HG03565 (cell line): ENCODE results near the gene SLC35F3.
A peak's percentile ranks its signal among the peaks of the same experiment; 100 is the strongest.

Experiments used
- ATAC-seq: cut with Tn5 transposase; IDR thresholded peaks from one replicate; pipeline ENCODE4 v1.9.1; 2021; ENCODE audit warnings: mild to moderate bottlenecking, moderate library complexity; ENCODE audit not compliant: unreplicated experiment

Gene SLC35F3

GRCh38 chr1:234216116-234216703 is 311.7 kb downstream of the SLC35F3 start:
- ATAC-seq, result peak; percentile 39

GRCh38 chr1:234217316-234217840 is 312.9 kb downstream of the SLC35F3 start:
- ATAC-seq, result no peak

GRCh38 chr1:234218078-234218477 is 313.6 kb downstream of the SLC35F3 start:
- ATAC-seq, result no peak

- no peak for ATAC-seq
Observed at GRCh38 chr1:234219711-234220110, 315.2 kb downstream of the SLC35F3 start.

GRCh38 chr1:234221601-234222000 is 317.1 kb downstream of the SLC35F3 start:
- ATAC-seq, result no peak

GRCh38 chr1:234222561-234223280 is 318.2 kb downstream of the SLC35F3 start:
- no peak for ATAC-seq

GRCh38 chr1:234226113-234226818 is 321.8 kb downstream of the SLC35F3 start:
- no peak for ATAC-seq

- no peak for ATAC-seq
Observed at GRCh38 chr1:234226819-234227165, 322.3 kb downstream of the SLC35F3 start.

- ATAC-seq, result no peak
Observed at GRCh38 chr1:234229581-234230387, 325.3 kb downstream of the SLC35F3 start.

- ATAC-seq, result no peak
Observed at GRCh38 chr1:234230414-234230862, 326.0 kb downstream of the SLC35F3 start.

- ATAC-seq, result no peak
Observed at GRCh38 chr1:234231061-234231892, 326.8 kb downstream of the SLC35F3 start.

GRCh38 chr1:234231893-234232276 is 327.4 kb downstream of the SLC35F3 start:
- no peak for ATAC-seq

GRCh38 chr1:234234199-234234598 is 329.7 kb downstream of the SLC35F3 start:
- ATAC-seq, result no peak

GRCh38 chr1:234235434-234235881 is 331.0 kb downstream of the SLC35F3 start:
- no peak for ATAC-seq

GRCh38 chr1:234237393-234237792 is 332.9 kb downstream of the SLC35F3 start:
- ATAC-seq, result no peak

GRCh38 chr1:234238060-234238459 is 333.6 kb downstream of the SLC35F3 start:
- ATAC-seq, result no peak

- no peak for ATAC-seq
Observed at GRCh38 chr1:234239515-234239914, 335.0 kb downstream of the SLC35F3 start.

- no peak for ATAC-seq
Observed at GRCh38 chr1:234239936-234240335, 335.5 kb downstream of the SLC35F3 start.

GRCh38 chr1:234240680-234241079 is 336.2 kb downstream of the SLC35F3 start:
- no peak for ATAC-seq

GRCh38 chr1:234241941-234242490 is 337.5 kb downstream of the SLC35F3 start:
- no peak for ATAC-seq
